ENCODE data around the gene KANSL1L. TPM values are rescaled to one million over a fixed set of nuclear protein-coding genes. Genes with fewer than 3 reads are reported as not detected.

The KANSL1L gene, protein sequence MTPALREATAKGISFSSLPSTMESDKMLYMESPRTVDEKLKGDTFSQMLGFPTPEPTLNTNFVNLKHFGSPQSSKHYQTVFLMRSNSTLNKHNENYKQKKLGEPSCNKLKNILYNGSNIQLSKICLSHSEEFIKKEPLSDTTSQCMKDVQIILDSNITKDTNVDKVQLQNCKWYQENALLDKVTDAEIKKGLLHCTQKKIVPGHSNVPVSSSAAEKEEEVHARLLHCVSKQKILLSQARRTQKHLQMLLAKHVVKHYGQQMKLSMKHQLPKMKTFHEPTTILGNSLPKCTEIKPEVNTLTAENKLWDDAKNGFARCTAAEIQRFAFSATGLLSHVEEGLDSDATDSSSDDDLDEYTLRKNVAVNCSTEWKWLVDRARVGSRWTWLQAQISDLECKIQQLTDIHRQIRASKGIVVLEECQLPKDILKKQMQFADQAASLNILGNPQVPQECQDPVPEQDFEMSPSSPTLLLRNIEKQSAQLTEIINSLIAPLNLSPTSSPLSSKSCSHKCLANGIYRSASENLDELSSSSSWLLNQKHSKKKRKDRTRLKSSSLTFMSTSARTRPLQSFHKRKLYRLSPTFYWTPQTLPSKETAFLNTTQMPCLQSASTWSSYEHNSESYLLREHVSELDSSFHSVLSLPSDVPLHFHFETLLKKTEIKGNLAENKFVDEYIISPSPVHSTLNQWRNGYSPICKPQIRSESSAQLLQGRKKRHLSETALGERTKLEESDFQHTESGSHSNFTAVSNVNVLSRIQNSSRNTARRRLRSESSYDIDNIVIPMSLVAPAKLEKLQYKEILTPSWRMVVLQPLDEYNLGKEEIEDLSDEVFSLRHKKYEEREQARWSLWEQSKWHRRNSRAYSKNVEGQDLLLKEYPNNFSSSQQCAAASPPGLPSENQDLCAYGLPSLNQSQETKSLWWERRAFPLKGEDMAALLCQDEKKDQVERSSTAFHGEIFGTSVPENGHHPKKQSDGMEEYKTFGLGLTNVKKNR
- polyA plus RNA-seq (2011; rRNA removed) = 5.6 and 8.9 TPM in 2 replicates
- 8.5 and 17.5 TPM in 2 replicates for polyA minus RNA-seq (2011; rRNA and poly(A)+ RNA removed)

DNA sequence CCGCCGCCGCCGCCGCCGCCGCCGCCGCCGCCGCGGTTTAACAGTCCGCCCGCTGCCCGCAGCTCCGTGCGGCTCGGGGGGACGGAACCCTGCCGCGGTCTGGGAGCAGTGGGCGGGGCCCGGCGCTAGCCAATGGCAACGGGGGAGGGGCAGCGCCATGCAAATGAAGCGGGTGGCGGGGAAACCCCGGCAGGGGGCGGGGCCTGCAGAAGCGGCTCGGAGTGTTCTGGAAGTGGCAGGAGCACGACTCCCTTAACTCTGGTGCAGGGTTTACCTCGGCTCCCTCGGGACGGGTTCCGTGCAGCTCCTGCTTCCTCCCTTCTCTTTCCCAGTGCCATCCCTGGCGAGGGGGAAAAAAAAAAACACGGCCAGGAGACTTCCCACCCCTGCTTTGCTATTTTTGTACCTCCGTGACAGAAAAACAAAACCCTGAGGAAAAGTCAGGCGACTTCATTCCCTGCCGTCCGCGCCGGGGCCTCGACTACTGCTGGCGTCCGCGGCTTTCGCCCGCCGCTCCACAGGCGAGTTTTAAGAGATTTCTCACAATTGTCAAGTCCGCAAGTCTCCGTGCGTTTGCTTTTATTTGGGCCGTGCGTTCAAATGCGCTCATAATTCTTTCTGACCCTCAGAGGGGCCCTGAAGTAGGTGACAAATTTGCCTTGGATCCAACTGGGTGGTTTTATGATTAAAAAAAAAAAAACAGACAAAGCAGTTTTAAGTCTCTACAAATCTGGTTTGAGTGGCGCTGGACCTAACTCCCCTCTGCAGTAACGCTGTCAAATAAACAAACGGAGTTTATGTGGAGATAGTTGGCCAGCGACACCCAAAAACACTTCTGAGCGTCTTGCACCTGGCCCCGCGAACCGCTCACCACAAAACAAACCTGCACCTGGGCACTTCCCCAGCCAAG is at the start of gene KANSL1L:
KANSL1L (minus strand) TSS at position 101 of the 910 bp plus-strand sequence. CDS start 16,827 bp downstream, outside the sequence.
- H3K4me3 ChIP-seq (ENCODE audit: low read depth, low read length) = peak within 1 kb of the TSS; percentile 86
- POLR2A ChIA-PET = interaction anchor here (0.5 to 0.7 kb wide), 2 partner anchors 11 to 835 kb away, joined by 3 read pairs; no protein-coding TSS in a partner anchor
- DNase-seq (ENCODE audit: low read depth, low spot score) = peak; percentile 93
- no peaks in the 10 kb centered on the region for H3K9me3 ChIP-seq (ENCODE audit: control insufficient read depth, insufficient read depth, low read length)
- TF ChIP-seq, protein P1, sequence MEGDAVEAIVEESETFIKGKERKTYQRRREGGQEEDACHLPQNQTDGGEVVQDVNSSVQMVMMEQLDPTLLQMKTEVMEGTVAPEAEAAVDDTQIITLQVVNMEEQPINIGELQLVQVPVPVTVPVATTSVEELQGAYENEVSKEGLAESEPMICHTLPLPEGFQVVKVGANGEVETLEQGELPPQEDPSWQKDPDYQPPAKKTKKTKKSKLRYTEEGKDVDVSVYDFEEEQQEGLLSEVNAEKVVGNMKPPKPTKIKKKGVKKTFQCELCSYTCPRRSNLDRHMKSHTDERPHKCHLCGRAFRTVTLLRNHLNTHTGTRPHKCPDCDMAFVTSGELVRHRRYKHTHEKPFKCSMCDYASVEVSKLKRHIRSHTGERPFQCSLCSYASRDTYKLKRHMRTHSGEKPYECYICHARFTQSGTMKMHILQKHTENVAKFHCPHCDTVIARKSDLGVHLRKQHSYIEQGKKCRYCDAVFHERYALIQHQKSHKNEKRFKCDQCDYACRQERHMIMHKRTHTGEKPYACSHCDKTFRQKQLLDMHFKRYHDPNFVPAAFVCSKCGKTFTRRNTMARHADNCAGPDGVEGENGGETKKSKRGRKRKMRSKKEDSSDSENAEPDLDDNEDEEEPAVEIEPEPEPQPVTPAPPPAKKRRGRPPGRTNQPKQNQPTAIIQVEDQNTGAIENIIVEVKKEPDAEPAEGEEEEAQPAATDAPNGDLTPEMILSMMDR (IDR thresholded peaks at IDR 0.05; ENCODE audit: low read depth, low read length) = no peak
- CTCF ChIA-PET = interaction anchor here (0.8 to 1.5 kb wide), 4 partner anchors 23 to 27 kb away, joined by 3 to 10 read pairs (median 6); no protein-coding TSS in a partner anchor
- no peaks in the 10 kb centered on the region for H3K27me3 ChIP-seq (ENCODE audit: control insufficient read depth, insufficient read depth, low read length)
- H3K27ac ChIP-seq (ENCODE audit: low read depth, low read length) = peak within 1 kb of the TSS; percentile 94

GRCh38 chr2:210215120-210215519 is 43.9 kb upstream of the KANSL1L start:
- CTCF ChIA-PET = no interaction called here
- DNase-seq (ENCODE audit: low read depth, low spot score) = no peak
- H3K27ac ChIP-seq (ENCODE audit: low read depth, low read length) = no peak overlapping the region
- POLR2A ChIA-PET = no interaction called here
- no peaks in the 10 kb centered on the region for H3K9me3 ChIP-seq (ENCODE audit: control insufficient read depth, insufficient read depth, low read length)
- no peaks in the 10 kb centered on the region for H3K27me3 ChIP-seq (ENCODE audit: control insufficient read depth, insufficient read depth, low read length)
- H3K4me3 ChIP-seq (ENCODE audit: low read depth, low read length) = no peak overlapping the region
- TF ChIP-seq, protein P1 (IDR thresholded peaks at IDR 0.05; ENCODE audit: low read depth, low read length) = no peak

DNA sequence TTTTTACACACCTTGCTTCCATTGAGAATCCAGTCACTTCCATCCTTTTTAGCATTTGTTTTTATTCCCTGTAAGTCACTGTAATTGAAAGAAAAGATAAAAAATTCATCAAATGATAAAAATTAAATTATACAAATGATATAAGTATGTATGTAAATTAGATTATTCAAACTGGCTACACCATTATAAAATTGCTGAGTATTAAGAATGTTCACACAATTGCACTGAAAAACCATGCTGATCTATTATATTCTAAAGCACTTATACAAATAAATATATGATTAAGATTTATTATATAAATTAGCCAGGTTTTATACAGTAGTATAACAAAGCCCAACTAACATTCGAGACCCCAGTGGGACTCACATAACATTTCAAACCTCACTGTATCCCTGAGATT is 39.0 kb upstream of the KANSL1L start:
- no peaks in the 10 kb centered on the region for H3K9me3 ChIP-seq (ENCODE audit: control insufficient read depth, insufficient read depth, low read length)
- CTCF ChIA-PET = no interaction called here
- no peak overlapping the region for H3K4me3 ChIP-seq (ENCODE audit: low read depth, low read length)
- TF ChIP-seq, protein P1 (IDR thresholded peaks at IDR 0.05; ENCODE audit: low read depth, low read length) = no peak
- POLR2A ChIA-PET = no interaction called here
- no peaks in the 10 kb centered on the region for H3K27me3 ChIP-seq (ENCODE audit: control insufficient read depth, insufficient read depth, low read length)
- no peak for DNase-seq (ENCODE audit: low read depth, low spot score)
- H3K27ac ChIP-seq (ENCODE audit: low read depth, low read length) = no peak overlapping the region

DNA sequence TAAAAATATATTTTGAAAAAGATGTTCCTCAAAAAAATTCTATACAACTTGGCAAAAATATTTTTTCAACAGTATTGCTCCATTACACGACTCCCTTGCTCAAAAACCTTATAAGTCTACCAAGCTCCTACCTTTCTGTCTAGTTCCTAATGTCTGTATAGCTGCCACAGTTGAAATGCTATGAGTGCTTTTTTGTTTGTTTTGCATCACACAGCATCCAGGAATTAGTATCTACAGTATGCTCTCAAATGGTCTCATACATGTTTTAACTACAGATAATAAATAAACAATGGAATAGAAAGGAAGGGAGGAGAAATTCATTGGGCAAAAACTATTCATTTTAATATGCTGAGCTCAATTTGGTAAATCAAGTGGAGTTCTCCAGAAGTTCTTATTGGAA is 36.7 kb upstream of the KANSL1L start:
- Histone ChIP-seq H3K4me3 (ENCODE audit: low read depth, low read length) (no peak overlapping the region), H3K27me3 (ENCODE audit: control insufficient read depth, insufficient read depth, low read length) (no peaks in the 10 kb centered on the region), H3K9me3 (ENCODE audit: control insufficient read depth, insufficient read depth, low read length) (no peaks in the 10 kb centered on the region), H3K27ac (ENCODE audit: low read depth, low read length) (no peak overlapping the region)
- DNase-seq (ENCODE audit: low read depth, low spot score) = no peak
- POLR2A ChIA-PET = no interaction called here
- CTCF ChIA-PET = interaction anchor here (0.9 to 3.1 kb wide), 3 partner anchors 9 to 13 kb away, joined by 3 to 13 read pairs (median 3); no protein-coding TSS in a partner anchor
- TF ChIP-seq, protein P1 (IDR thresholded peaks at IDR 0.05; ENCODE audit: low read depth, low read length) = no peak

Data from AG04450 (cell line).